Fibroblast of lung (primary cell): ENCODE data around the gene APOB. TPM values are rescaled to one million over a fixed set of nuclear protein-coding genes. Genes with fewer than 3 reads are reported as not detected.

Source experiments
- DNase-seq, 2 donors: peaks; one replicate each; pipeline versions ENCODE4 v3.0.0 to v3.0.0-alpha.2; 2010; ENCODE audit warnings: low read depth in 2 of 2
- H2AFZ ChIP-seq: 2 replicates; pipeline ENCODE4 v1.5.1; 2012; ENCODE audit warnings: low read length, control low read depth, inconsistent platforms
- H3K27ac ChIP-seq: 2 replicates; pipeline ENCODE4 v1.5.1; 2011; ENCODE audit warnings: low read length, control low read depth; ENCODE audit not compliant: insufficient read depth
- H3K27me3 ChIP-seq: 2 replicates; pipeline ENCODE4 v1.5.1; 2011; ENCODE audit warnings: mild to moderate bottlenecking, low read length; ENCODE audit not compliant: control insufficient read depth, insufficient read depth
- H3K36me3 ChIP-seq: 2 replicates; pipeline ENCODE4 v1.5.1; 2011; ENCODE audit warnings: low read length; ENCODE audit not compliant: control insufficient read depth, insufficient read depth
- H3K4me1 ChIP-seq: 2 replicates; pipeline ENCODE4 v1.5.1; 2011; ENCODE audit warnings: low read length; ENCODE audit not compliant: control insufficient read depth, insufficient read depth; ENCODE audit errors: extremely low read depth
- H3K4me2 ChIP-seq: 2 replicates; pipeline ENCODE4 v1.5.1; 2011; ENCODE audit warnings: low read length, control low read depth; ENCODE audit not compliant: insufficient read depth; ENCODE audit errors: extremely low read depth
- H3K4me3 ChIP-seq, 4 experiments: fragments of 200-600 bp in 1 of 4; sonication (generic) in 1 of 4; replicated peaks in 1 of 4; 2 replicates each; pipeline ENCODE4 v1.5.1; 2011 to 2016; ENCODE audit warnings: low read length in 4 of 4, low read depth in 3 of 4, mild to moderate bottlenecking in 3 of 4, control low read depth in 2 of 4, inconsistent platforms in 1 of 4, mixed read lengths in 1 of 4; ENCODE audit not compliant: insufficient read depth in 1 of 4; ENCODE audit errors: control extremely low read depth in 1 of 4
- H3K79me2 ChIP-seq: 2 replicates; pipeline ENCODE4 v1.5.1; 2012; ENCODE audit warnings: mild to moderate bottlenecking, low read length, inconsistent platforms; ENCODE audit not compliant: control insufficient read depth, insufficient read depth
- H3K9ac ChIP-seq: 2 replicates; pipeline ENCODE4 v1.5.1; 2011; ENCODE audit warnings: mild to moderate bottlenecking, low read length, control low read depth; ENCODE audit not compliant: insufficient read depth
- H3K9me3 ChIP-seq: 2 replicates; pipeline ENCODE4 v1.5.1; 2012; ENCODE audit warnings: low read depth, low read length; ENCODE audit not compliant: control insufficient read depth, insufficient read depth
- H4K20me1 ChIP-seq: 2 replicates; pipeline ENCODE4 v1.5.1; 2011; ENCODE audit warnings: low read length; ENCODE audit not compliant: control insufficient read depth, insufficient read depth; ENCODE audit errors: extremely low read depth
- EZH2 ChIP-seq: IDR thresholded peaks from 2 replicates; pipeline ENCODE4 v1.5.1; 2012; ENCODE audit warnings: low read length, control low read depth, mild to moderate bottlenecking; ENCODE audit errors: missing control alignments
- polyA plus RNA-seq, 2 donors: library from polyadenylated mRNA; depleted of rRNA in 1 of 2; stranded (reverse) in 1 of 2; unstranded in 1 of 2; fragments of >200 nt; gene quantifications; 2 replicates each; pipeline ENCODE4 v1.2.1, GENCODE V29; 2011 to 2012; ENCODE audit warnings: missing spikeins in 1 of 2
- total RNA-seq: library from RNA; depleted of rRNA; stranded (reverse); fragments of >200 nt; gene quantifications from 2 replicates; pipeline ENCODE4 v1.2.1, GENCODE V29; 2014
- TF ChIP-seq, protein P1 (sequence below), 2 donors: IDR thresholded peaks in 1 of 2; conservative IDR thresholded peaks in 1 of 2; 1 replicate in 1 of 2; 2 replicates in 1 of 2; pipeline ENCODE4 v1.5.1; 2011 to 2012; ENCODE audit warnings: low read length in 2 of 2, control low read depth in 1 of 2, inconsistent platforms in 1 of 2, low read depth in 1 of 2, mild to moderate bottlenecking in 1 of 2

Gene APOB
- total and polyA plus RNA-seq, 2 donors (not counting 1 experiment from before 2014, with no cell fraction given), result under 0.01 TPM; not detected in 1

DNA sequence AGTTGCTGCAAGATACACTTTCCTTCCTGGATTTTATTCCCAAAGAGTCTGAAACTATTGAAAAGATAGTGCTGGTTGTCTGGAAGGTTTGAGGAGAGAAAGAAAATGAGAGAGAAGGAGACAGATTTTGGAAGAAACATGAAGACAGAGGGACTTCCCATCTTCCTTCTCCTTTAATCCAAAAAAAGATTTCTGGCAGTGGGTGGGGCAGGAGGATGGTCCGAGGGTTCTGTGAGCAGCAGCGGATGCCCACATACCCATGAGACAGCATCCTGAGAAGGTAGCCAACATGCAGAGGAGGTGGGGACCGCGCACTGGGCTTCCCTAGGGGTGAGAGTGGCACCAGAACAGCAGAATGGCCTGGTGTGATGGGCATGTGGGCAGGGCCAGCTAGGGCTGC, 84.6 kb downstream of the APOB start:
- Histone ChIP-seq H2AFZ (no peak overlapping the region), H3K36me3 (no peaks in the 10 kb centered on the region), H3K27ac (no peak overlapping the region), H3K27me3 (peaks cover 2% of the 10 kb centered on the region), H3K4me2 (no peak overlapping the region), H3K79me2 (no peaks in the 10 kb centered on the region), H3K9me3 (no peaks in the 10 kb centered on the region), H4K20me1 (no peaks in the 10 kb centered on the region), H3K9ac (no peak overlapping the region), H3K4me1 (no peaks in the 10 kb centered on the region), H3K4me3 (no peak overlapping the region)
- TF ChIP-seq EZH2, result no peak
- DNase-seq, result no peak

DNA sequence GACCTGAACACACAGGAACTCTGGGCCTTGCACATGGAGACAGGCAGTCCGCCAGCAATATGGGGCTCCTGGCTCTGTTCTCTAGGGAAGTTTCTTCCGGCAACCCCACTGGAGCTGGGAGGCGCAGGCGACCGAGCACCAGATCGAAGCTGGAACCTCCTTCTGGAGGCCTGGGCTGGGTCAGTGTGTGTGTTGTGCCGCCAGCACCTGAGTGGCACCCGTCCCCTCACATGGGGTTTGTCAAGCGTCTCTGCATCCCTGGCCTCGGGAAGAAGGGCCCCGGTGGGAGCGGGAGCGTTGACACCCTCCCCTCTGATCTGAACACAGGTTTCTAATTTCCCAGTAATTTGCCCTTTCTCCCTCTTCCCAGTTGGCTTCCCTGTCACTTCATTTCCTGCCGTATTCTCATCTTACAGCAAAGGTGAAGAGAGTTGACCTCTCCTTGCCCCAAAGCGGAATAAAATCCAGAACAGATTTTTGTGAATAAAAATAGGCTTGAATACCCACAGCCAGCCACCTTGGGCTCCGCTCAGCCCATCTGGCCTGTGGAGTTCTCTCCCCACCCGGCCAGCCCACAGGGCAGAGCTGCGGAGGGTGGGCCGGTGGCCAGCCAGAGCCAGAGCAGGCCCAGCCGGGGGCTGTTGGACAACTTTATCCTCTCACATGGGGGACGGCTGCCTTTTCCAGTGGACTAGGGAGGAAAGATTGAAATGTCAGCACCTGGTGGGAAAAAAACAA, 85.9 kb downstream of the APOB start:
- H3K4me3 ChIP-seq, result no peak overlapping the region
- no peak overlapping the region for H3K4me2 ChIP-seq
- H3K79me2 ChIP-seq, result no peaks in the 10 kb centered on the region
- no peaks in the 10 kb centered on the region for H3K4me1 ChIP-seq
- no peaks in the 10 kb centered on the region for H3K9me3 ChIP-seq
- H2AFZ ChIP-seq, result no peak overlapping the region
- H3K27me3 ChIP-seq, result peaks cover 2% of the 10 kb centered on the region
- TF ChIP-seq, protein P1, sequence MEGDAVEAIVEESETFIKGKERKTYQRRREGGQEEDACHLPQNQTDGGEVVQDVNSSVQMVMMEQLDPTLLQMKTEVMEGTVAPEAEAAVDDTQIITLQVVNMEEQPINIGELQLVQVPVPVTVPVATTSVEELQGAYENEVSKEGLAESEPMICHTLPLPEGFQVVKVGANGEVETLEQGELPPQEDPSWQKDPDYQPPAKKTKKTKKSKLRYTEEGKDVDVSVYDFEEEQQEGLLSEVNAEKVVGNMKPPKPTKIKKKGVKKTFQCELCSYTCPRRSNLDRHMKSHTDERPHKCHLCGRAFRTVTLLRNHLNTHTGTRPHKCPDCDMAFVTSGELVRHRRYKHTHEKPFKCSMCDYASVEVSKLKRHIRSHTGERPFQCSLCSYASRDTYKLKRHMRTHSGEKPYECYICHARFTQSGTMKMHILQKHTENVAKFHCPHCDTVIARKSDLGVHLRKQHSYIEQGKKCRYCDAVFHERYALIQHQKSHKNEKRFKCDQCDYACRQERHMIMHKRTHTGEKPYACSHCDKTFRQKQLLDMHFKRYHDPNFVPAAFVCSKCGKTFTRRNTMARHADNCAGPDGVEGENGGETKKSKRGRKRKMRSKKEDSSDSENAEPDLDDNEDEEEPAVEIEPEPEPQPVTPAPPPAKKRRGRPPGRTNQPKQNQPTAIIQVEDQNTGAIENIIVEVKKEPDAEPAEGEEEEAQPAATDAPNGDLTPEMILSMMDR (conservative IDR thresholded peaks at IDR 0.05 in 1 of 2, IDR thresholded peaks at IDR 0.05 in 1 of 2; ENCODE audit: low read depth in 1 of 2, low read length in 2 of 2), result no peak
- TF ChIP-seq EZH2, result no peak
- H3K36me3 ChIP-seq, result no peaks in the 10 kb centered on the region
- no peaks in the 10 kb centered on the region for H4K20me1 ChIP-seq
- H3K9ac ChIP-seq, result no peak overlapping the region
- H3K27ac ChIP-seq, result no peak overlapping the region
- no peak for DNase-seq

DNA sequence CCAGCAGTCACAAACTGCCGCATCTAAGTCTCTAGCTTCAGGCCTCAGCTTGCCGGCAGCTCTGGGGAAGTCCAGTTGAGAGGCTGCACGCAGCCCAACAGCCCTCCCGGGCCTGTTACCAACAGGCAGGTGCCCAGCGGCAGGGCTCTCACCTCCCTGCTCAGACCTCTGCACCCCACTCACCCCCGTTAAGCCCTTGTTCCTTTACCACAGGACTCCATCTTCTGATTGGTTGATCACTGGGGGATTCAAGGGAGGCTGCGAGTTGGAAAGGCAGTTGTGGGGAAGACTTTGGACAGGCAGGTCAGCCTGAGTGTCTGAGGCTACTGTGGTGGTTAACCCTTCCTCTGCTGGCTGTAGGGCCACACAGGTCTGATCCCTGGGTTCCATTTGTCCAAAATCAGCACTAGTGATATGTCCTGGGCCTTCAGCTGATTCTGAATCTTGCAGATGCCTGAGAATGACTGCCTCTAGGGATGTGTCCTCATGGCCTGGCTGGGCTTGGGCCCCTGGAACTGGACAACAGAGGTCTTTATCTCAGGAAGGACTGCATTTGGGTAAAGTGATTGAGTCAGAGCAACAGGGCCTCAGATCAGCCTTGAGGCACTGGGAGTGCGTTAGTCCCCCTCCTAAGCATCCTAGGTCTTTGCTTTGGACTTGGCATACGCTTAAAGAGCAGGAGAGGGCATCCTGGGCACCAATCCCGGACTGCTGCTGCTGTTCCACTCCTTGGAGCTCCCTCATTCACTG, 88.4 kb downstream of the APOB start:
- Histone ChIP-seq H3K27me3 (peaks cover 2% of the 10 kb centered on the region), H3K4me1 (no peaks in the 10 kb centered on the region), H3K27ac (no peak overlapping the region), H3K4me3 (no peak overlapping the region), H3K79me2 (no peaks in the 10 kb centered on the region), H3K9ac (no peak overlapping the region), H3K9me3 (no peaks in the 10 kb centered on the region), H3K4me2 (no peak overlapping the region), H4K20me1 (no peaks in the 10 kb centered on the region), H2AFZ (no peak overlapping the region), H3K36me3 (no peaks in the 10 kb centered on the region)
- TF ChIP-seq, protein P1 (conservative IDR thresholded peaks at IDR 0.05 in 1 of 2, IDR thresholded peaks at IDR 0.05 in 1 of 2; ENCODE audit: low read depth in 1 of 2, low read length in 2 of 2), result no peak
- TF ChIP-seq EZH2, result no peak
- DNase-seq, result no peak
